Spleen (tissue), 11 donors: Measurements from ENCODE around the gene SLC7A14. TPM values are rescaled to one million over a fixed set of nuclear protein-coding genes. Genes with fewer than 3 reads are reported as not detected.

Experiments
- DNase-seq: peaks from one replicate; pipeline ENCODE4 v3.0.0-alpha.2; 2020
- H3K27ac ChIP-seq, 8 donors: fragments of 200-600 bp; sonication (generic) in 7 of 8; 1 replicate in 4 of 8; 2 replicates in 4 of 8; pipeline versions ENCODE4 v1.5.0 to v1.8.0; 2016 to 2021; ENCODE audit warnings: inconsistent platforms in 4 of 8, mild to moderate bottlenecking in 4 of 8, moderate library complexity in 1 of 8
- H3K27me3 ChIP-seq, 7 donors: fragments of 200-600 bp; sonication (generic) in 6 of 7; replicated peaks in 1 of 7; 1 replicate in 4 of 7; 2 replicates in 3 of 7; pipeline versions ENCODE4 v1.5.0 to v1.8.0; 2016 to 2021; ENCODE audit warnings: inconsistent platforms in 3 of 7, mild to moderate bottlenecking in 1 of 7
- H3K36me3 ChIP-seq, 6 donors: fragments of 200-600 bp; sonication (generic) in 5 of 6; 1 replicate in 4 of 6; 2 replicates in 2 of 6; pipeline versions ENCODE4 v1.5.0 to v1.8.0; 2016 to 2021; ENCODE audit warnings: inconsistent platforms in 2 of 6
- H3K4me1 ChIP-seq, 6 donors: fragments of 200-600 bp; sonication (generic) in 5 of 6; 1 replicate in 3 of 6; 2 replicates in 3 of 6; pipeline versions ENCODE4 v1.5.0 to v1.8.0; 2016 to 2021; ENCODE audit warnings: inconsistent platforms in 3 of 6
- H3K4me3 ChIP-seq, 8 donors: fragments of 200-600 bp; sonication (generic) in 7 of 8; 1 replicate in 4 of 8; 2 replicates in 4 of 8; pipeline versions ENCODE4 v1.5.0 to v1.8.0; 2016 to 2021; ENCODE audit warnings: inconsistent platforms in 4 of 8, mild to moderate bottlenecking in 4 of 8, moderate library complexity in 2 of 8
- H3K9me3 ChIP-seq, 8 donors: fragments of 200-600 bp; sonication (generic) in 7 of 8; 1 replicate in 4 of 8; 2 replicates in 4 of 8; pipeline versions ENCODE4 v1.5.0 to v1.8.0; 2016 to 2021; ENCODE audit warnings: inconsistent platforms in 4 of 8
- CTCF ChIP-seq, 11 experiments: fragments of 200-600 bp in 7 of 11; fragments of 450-650 bp in 4 of 11; sonication (generic) in 4 of 11; IDR thresholded peaks in 8 of 11; conservative IDR thresholded peaks in 3 of 11; 1 replicate in 7 of 11; 2 replicates in 4 of 11; pipeline versions ENCODE4 v1.4.0 to v1.8.0; 2016 to 2021; ENCODE audit warnings: antibody characterized with exemption in 11 of 11, inconsistent platforms in 4 of 11, mild to moderate bottlenecking in 1 of 11
- POLR2A ChIP-seq, 3 donors: fragments of 450-650 bp; IDR thresholded peaks; one replicate each; pipeline ENCODE4 v1.5.1; 2017; ENCODE audit warnings: antibody characterized with exemption in 3 of 3, mild to moderate bottlenecking in 1 of 3
- POLR2AphosphoS5 ChIP-seq, 3 donors: sonication (generic); formaldehyde crosslinking; IDR thresholded peaks; one replicate each; pipeline ENCODE4 v1.5.1; 2017; ENCODE audit warnings: antibody characterized with exemption in 3 of 3
- whole genome bisulfite sequencing, 5 donors: extraction: QIAGEN DNeasy Blood & Tissue Kit in 3 of 5; methylation state at CpG; one replicate each; pipeline versions ENCODE4 v1.1.5 to v1.1.7; 2013 to 2018; 5-methylcytosine and 5-hydroxymethylcytosine counted together
- intact Hi-C: fragments of 100-400 bp; cut with DNase I; formaldehyde crosslinking; loops from one replicate; pipeline ENCODE4 v1.15.0; 2023; ENCODE audit warnings: low total_unique reads
- polyA plus RNA-seq, 3 donors: library from polyadenylated mRNA; stranded (reverse); fragments of 200-250 nt; gene quantifications; one replicate each; pipeline ENCODE4 v1.2.1, GENCODE V29; 2013
- total RNA-seq, 7 donors: library from RNA; depleted of rRNA in 3 of 7; stranded (reverse); fragments of >200 nt in 3 of 7; fragmentation: NEBNext Ultra II Directional in 4 of 7; extraction: Animal tissue kit (Norgen Biotek cat#: 25700) in 4 of 7; gene quantifications; one replicate each; pipeline versions ENCODE4 v1.1.0 to v1.2.1, GENCODE V29; 2016 to 2021
- donor health status: healthy with polysubstance abuse.
- donor health status: DM: no; HTN: no; CAD: no; lungs with moderate emphysema.
- donor health status: DM: no; HTN: no; CAD: no.
- donor health status: Bipolar disorder and iron deficiency.
- donor health status: healthy.
- donor health status: DM: no; HTN: no; CAD: no.
- donor health status: DM: yes; HTN: yes; CAD: no.

The SLC7A14 gene
- total and polyA plus RNA-seq, 10 donors: under 0.01 TPM; not detected in 9

- H3K4me3 ChIP-seq: no peak overlapping the region
- intact Hi-C loops: no loop called here
- H3K9me3 ChIP-seq: no peaks in the 10 kb centered on the region
- no peaks in the 10 kb centered on the region for H3K4me1 ChIP-seq
- H3K27me3 ChIP-seq: no peaks in the 10 kb centered on the region
- WGBS, 5 donors: 76 to 87% (median 81%) methylated on average over 8 of the region's 8 CpGs
- no peak for DNase-seq
- H3K27ac ChIP-seq: no peak overlapping the region
- no peaks in the 10 kb centered on the region for H3K36me3 ChIP-seq
- no peak for TF ChIP-seq POLR2AphosphoS5 (IDR thresholded peaks at IDR 0.05)
- no peak for TF ChIP-seq POLR2A (IDR thresholded peaks at IDR 0.05)
- no peak for TF ChIP-seq CTCF (IDR thresholded peaks at IDR 0.05 in 8 of 11, conservative IDR thresholded peaks at IDR 0.05 in 3 of 11)
Measured at GRCh38 chr3:170528726-170529125, 57.1 kb downstream of the SLC7A14 start.

DNA sequence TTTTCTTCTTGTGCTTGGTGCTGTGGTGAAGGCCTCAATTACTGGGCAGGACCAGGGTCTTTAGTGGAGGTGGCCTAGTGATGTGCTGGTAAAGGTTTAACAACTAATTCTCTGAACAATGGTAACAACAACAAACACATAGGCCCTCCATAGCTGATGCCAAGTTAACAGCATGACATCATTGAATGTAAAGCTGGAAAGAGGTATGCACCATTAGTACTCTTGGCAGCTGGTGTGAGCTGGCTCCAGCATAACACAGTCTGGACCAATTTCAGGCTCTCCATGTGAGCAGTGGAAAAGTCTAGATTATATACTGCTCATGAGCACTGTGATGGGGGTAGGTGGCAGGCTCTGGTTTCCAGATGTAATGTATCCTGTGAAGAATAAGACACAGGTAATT lies 61.8 kb downstream of the SLC7A14 start:
- no peaks in the 10 kb centered on the region for H3K27me3 ChIP-seq
- intact Hi-C loops: no loop called here
- no peak overlapping the region for H3K27ac ChIP-seq
- no peaks in the 10 kb centered on the region for H3K4me1 ChIP-seq
- H3K9me3 ChIP-seq: no peaks in the 10 kb centered on the region
- no peaks in the 10 kb centered on the region for H3K36me3 ChIP-seq
- TF ChIP-seq POLR2A (IDR thresholded peaks at IDR 0.05) (no peak), POLR2AphosphoS5 (IDR thresholded peaks at IDR 0.05) (no peak), CTCF (IDR thresholded peaks at IDR 0.05 in 8 of 11, conservative IDR thresholded peaks at IDR 0.05 in 3 of 11) (no peak)
- H3K4me3 ChIP-seq: no peak overlapping the region
- no peak for DNase-seq

DNA sequence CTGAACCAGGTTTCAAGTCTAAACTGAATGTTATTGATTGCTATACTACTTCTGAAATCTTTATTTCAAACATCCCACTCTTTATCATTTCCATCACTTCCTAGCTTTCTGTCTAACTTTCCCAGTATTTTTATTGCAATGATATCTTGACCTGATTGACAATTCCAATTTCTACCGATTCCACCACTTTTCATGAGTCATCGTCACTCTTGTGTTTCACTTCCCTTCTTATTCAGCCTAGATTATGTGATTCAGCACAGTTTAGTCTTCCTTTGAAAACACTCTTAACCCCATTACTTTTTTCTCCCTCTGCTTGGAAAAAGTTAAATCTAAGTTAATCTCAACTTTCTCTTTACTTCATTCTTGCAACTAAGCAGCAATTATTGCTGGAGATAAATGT lies 62.6 kb downstream of the SLC7A14 start:
- Histone ChIP-seq H3K27me3 (no peaks in the 10 kb centered on the region), H3K27ac (no peak overlapping the region), H3K4me1 (no peaks in the 10 kb centered on the region), H3K9me3 (no peaks in the 10 kb centered on the region), H3K36me3 (no peaks in the 10 kb centered on the region), H3K4me3 (no peak overlapping the region)
- intact Hi-C loops: no loop called here
- 28 to 53% (median 34%) methylated on average over 2 of the region's 2 CpGs for WGBS, 5 donors
- DNase-seq: no peak
- TF ChIP-seq CTCF (IDR thresholded peaks at IDR 0.05 in 8 of 11, conservative IDR thresholded peaks at IDR 0.05 in 3 of 11) (no peak), POLR2AphosphoS5 (IDR thresholded peaks at IDR 0.05) (no peak), POLR2A (IDR thresholded peaks at IDR 0.05) (no peak)

DNA sequence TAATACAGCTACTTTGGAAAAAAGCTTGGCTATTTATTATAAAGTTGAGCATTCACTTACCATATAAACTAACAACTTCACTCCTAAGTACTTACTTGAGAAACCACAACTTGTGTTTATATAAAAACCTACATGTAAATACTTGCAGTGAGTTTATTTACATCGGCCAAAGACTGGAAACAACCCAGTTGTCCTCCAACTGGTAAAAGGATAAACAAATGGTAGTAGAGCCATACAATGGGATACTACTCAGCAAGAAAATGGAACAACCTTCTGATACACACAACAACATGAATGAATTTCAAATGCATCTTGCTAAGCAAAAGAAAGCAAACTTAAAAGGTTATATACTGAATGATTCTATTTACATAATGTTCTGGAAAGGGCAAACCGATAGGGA lies 63.7 kb downstream of the SLC7A14 start:
- DNase-seq: no peak
- Histone ChIP-seq H3K9me3 (no peaks in the 10 kb centered on the region), H3K4me3 (no peak overlapping the region), H3K36me3 (no peaks in the 10 kb centered on the region), H3K27ac (no peak overlapping the region), H3K27me3 (peaks cover 0 to 1% (median 0%) of the 10 kb centered on the region in 7 donors), H3K4me1 (peaks cover 0 to 3% (median 0%) of the 10 kb centered on the region in 6 donors)
- intact Hi-C loops: no loop called here
- no peak for TF ChIP-seq CTCF (IDR thresholded peaks at IDR 0.05 in 8 of 11, conservative IDR thresholded peaks at IDR 0.05 in 3 of 11)
- TF ChIP-seq POLR2A (IDR thresholded peaks at IDR 0.05): no peak
- no peak for TF ChIP-seq POLR2AphosphoS5 (IDR thresholded peaks at IDR 0.05)
- WGBS, 5 donors: 67 to 85% (median 79%) methylated on average over 2 of the region's 2 CpGs
